ENCODE data around the gene RNF130. TPM values are rescaled to one million over a fixed set of nuclear protein-coding genes. Genes with fewer than 3 reads are reported as not detected.

The RNF130 gene
- total RNA-seq, 4 donors from 2014 or later = 161 to 309 (median 212) TPM

DNA sequence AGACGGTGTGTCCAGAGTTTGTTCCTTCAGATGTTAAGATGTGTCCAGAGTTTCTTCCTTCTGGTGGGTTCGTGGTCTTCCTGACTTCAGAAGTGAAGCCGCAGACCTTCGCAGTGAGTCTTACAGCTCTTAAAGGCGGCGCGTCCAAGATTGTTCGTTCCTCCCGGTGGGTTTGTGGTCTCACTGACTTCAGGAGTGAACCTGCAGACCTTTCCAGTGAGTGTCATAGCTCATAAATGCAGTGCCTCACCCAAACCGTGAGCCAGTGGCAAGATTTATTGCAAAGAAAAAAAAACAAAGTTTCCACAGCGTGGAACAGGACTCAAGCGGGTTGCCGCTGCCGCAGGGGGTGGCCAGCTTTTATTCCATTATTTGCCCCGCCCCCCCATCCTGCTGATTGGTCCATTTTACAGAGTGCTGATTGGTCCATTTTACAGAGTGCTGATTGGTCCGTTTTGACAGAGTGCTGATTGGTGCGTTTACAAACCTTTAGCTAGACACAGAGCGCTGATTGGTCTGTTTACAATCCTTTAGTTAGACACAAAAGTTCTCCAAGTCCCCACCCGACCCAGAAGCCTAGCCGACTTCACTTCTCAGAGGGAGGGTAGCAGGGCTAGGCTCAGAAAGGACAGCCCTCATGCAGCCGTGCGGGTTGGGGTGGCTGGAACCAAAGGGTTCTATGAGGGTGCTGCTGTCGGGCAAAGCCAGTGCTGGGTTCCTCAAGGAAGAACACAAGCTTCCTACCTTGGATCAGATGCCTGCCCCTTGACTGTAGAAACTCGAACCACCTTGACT lies 9.1 kb upstream of the RNF130 start:
- TF ChIP-seq, protein P1, sequence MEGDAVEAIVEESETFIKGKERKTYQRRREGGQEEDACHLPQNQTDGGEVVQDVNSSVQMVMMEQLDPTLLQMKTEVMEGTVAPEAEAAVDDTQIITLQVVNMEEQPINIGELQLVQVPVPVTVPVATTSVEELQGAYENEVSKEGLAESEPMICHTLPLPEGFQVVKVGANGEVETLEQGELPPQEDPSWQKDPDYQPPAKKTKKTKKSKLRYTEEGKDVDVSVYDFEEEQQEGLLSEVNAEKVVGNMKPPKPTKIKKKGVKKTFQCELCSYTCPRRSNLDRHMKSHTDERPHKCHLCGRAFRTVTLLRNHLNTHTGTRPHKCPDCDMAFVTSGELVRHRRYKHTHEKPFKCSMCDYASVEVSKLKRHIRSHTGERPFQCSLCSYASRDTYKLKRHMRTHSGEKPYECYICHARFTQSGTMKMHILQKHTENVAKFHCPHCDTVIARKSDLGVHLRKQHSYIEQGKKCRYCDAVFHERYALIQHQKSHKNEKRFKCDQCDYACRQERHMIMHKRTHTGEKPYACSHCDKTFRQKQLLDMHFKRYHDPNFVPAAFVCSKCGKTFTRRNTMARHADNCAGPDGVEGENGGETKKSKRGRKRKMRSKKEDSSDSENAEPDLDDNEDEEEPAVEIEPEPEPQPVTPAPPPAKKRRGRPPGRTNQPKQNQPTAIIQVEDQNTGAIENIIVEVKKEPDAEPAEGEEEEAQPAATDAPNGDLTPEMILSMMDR (IDR thresholded peaks at IDR 0.05; ENCODE audit: low read depth) = no peak

DNA sequence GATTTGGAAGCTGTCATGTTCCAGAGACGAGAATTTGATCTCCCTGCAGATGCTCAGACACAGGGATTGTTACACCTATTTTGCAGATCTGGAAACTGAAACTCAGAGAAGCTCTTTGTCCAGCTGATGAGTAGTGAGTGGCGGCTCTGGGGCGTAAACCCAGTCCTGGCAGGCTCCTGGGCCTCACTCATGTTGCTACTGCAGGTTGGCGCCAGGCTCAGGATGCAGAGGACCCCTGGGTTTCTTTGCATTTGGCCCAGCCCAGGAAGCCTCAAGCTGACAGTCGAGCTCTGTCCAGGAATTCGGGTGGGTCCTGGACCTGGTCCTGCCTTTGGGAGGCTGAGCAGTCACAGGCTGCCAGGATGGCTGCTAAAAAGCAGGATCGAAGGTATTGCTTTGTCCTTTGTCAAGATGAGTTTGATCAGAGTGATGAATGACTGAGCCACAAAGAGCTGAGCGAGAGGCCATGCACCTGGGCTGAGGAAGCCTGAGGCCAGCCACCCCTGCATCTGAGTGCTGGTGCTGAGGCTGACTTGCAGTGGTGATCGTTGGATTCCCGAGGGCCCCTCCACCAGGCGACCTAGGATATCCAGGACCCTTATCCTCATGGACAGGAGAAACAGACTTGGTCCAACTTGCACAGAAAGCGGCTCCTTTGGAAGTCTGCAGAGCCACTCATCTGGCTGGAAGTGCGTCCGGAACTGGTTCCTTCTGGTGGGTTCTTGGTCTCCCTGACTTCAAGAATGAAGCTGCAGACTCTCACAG lies 8.3 kb upstream of the RNF130 start:
- TF ChIP-seq, protein P1 (IDR thresholded peaks at IDR 0.05; ENCODE audit: low read depth) = no peak

DNA sequence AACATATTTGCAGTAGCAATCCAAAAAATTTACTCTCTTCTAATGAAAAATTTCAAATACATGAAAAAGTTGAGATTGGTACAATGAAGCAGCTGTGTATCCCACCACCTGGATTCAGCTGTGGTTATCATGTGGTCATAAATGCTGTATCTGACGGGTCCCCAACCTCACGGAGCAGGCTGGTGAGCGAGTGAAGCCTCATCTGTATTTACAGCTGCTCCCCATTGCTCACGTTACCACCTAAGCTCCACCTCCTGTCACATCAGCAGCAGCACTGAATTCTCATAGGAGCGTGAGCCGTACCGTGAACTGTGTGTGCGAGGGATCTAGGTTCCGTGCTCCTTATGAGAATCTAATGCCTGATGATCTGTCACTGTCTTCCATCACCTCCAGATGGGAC lies 6.8 kb upstream of the RNF130 start:
- TF ChIP-seq, protein P1 (IDR thresholded peaks at IDR 0.05; ENCODE audit: low read depth) = no peak

DNA sequence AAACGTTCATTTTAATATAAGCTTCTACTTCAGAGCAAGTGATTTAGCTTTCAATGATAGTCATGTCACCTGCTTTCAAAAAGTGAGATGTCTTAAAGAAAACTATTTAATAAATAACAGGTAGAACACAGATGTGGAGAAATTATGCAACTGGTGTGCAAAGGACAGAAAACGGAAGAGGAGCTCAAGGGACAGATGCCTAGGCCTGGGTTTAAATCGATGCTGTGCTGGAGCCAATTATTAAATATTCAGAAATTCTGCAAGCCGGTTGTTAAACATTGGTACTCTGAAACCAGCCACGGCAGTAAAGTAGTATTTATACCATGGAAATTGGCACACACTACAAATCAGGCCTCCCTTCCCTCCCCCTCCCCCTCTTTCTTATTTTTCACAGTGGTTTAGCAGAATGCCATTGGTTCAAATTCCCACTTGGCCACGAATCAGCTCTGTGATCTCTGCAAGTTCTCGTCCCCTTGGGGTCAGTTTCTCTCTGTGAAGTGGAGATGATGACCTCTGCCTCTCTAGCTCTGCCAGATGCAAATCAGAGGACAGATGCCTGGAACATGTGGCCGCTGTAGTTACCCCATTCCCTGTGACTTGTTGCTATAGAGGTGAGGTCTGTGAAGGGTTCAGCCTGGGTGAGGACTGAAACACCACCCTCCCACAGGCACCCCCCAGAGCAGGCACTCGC lies 6.2 kb upstream of the RNF130 start:
- TF ChIP-seq, protein P1 (IDR thresholded peaks at IDR 0.05; ENCODE audit: low read depth) = no peak

DNA sequence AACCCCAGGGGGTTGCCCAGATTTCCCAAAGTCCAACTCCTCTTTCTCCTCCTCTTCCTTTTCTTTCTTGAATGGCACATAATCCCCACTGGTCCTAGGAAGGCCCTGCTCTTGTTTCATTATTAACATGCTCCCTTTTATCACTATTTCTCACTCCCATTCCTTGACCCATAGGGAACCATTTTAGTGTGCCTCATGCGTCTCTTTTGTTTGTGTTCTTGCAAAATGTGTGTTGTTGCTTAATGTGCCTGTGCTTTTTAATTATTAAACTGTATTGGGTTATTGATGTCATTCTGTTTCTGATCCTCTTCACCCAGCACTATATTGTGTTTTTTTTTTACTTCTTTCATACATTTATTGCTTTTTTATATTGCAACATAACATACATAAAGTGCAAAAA lies 4.1 kb upstream of the RNF130 start:
- TF ChIP-seq, protein P1 (IDR thresholded peaks at IDR 0.05; ENCODE audit: low read depth) = no peak

DNA sequence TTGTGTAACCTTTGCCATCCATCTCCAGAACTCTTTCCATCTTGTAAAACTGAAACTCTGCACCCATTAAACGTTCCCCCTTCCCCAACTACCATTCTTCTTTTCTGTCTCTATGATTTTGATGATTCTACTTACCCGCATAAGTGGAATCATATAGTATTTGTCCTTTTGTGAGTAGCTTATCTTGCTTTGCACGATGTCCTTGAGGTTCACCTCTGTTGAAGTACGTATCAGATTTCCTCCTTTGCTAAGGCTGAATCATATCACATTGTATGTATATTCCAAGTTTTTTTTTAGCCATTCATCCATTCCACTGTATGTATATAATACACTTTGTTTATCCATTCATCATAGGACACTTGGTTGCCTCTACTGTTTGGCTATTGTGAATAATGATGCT lies 2.9 kb upstream of the RNF130 start:
- TF ChIP-seq, protein P1 (IDR thresholded peaks at IDR 0.05; ENCODE audit: low read depth) = no peak

DNA sequence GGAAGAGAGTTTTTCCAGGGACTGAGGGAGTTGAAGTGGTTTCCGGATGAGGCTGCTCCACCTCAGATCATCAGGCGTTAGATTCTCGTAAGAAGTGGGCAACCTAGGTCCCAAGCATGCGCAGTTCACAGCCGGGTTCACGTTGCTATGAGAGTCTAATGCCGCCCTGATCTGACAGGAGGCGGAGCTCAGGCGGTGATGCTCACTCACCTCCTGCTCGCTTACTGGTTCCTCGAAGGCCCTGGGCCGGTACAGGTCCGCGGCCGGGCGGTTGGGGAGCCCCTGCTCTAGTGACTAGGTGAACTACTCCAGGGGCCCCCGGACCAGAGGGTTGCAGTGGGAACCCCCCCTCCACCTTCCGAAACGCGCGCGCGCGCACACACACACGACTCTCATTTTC lies 997 bp upstream of the RNF130 start:
- TF ChIP-seq, protein P1 (IDR thresholded peaks at IDR 0.05; ENCODE audit: low read depth) = no peak
